Measurements from ENCODE around the gene KIF27.
"Not testable (repeated sequence)": the region's sequence is repeated elsewhere in the genome, so short reads cannot be mapped to it uniquely, and the experiment has no call there.

The KIF27 gene

DNA sequence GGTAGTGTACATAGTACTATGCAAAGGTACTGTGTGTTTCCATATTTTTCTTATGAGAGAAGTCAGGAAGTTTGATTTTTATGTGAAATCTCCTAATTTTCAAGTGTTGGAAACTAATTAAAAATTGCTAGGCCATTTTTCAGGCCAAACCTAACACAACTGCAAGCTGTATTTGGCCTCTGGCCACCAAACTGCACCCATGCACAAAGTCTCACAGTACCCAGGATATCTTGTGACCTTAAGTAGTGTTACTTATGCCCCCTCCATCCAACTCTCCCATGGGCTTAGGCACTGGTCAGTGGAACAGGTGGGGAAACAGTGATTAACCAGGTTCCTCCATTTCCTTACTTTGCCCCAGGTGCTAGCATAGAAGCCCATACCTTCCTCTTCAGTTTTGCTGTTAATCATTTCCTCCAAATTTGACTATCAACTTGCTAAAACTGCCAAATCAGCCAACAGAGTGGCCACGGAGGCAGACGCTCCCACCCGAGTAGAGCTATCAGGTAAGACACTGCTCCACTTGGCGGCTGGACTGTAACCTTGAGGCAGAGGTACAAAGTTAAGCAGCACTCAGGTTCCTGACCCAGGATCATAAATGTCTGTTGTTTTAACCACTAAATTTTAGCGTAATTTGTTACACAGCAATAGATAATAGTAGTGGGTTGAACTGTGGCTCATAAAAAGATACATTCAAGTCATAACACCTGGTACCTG lies 19.5 kb upstream of the KIF27 start:
- H3K4me3 Mint-ChIP-seq, result no peak overlapping the region
- peak overlapping the region; percentile 64 for H3K27ac Mint-ChIP-seq
- H3K36me3 Mint-ChIP-seq, result peaks cover 66% of the 10 kb centered on the region
- no peak for DNase-seq (ENCODE audit: low spot score in 2 of 2)
- H3K9me3 Mint-ChIP-seq, result no peaks in the 10 kb centered on the region
- no peak for ATAC-seq
- no peaks in the 10 kb centered on the region for H3K4me1 Mint-ChIP-seq

DNA sequence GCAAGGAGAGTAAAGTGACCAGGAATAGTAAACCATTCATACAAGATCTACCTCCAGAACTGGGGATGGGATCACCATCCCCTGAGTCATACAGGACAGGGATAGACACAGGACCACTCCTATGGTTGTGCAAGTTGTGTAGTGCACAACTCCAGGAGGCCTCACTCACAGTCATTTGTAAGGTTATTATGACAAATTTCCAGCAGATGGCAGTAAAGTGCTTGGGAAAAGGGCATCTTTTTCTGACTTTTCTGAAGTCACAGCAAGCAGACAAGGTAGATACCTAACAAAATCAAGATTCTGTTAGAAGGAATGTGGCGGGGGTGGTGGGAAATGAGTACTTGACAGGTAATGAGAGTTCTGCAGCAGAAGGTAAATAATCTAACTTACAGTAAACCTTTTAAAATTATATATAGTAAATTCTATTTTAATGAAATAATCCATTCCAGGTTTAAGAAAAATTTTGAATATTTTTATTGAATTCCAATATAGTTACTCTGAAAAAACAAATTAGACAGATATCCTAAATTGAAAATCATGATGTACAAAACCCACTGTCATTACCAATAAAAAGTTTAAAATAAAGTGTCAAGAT lies 16.7 kb upstream of the KIF27 start:
- ATAC-seq (peak; percentile 63), DNase-seq (ENCODE audit: low spot score in 2 of 2) (peak; percentile 10 to 57)
- Mint-ChIP-seq H3K4me1 (no peaks in the 10 kb centered on the region), H3K36me3 (peaks cover 46% of the 10 kb centered on the region), H3K9me3 (no peaks in the 10 kb centered on the region), H3K27ac (no peak overlapping the region), H3K4me3 (no peak overlapping the region)

GRCh38 chr9:83936523-83936922 lies 15.3 kb upstream of the KIF27 start:
- Mint-ChIP-seq H3K27ac (no peak overlapping the region), H3K9me3 (no peaks in the 10 kb centered on the region), H3K4me3 (no peak overlapping the region), H3K36me3 (peaks cover 35% of the 10 kb centered on the region), H3K4me1 (no peaks in the 10 kb centered on the region)
- ATAC-seq (no peak), DNase-seq (ENCODE audit: low spot score in 2 of 2) (no peak)

- peaks cover 24% of the 10 kb centered on the region for H3K36me3 Mint-ChIP-seq
Observed at GRCh38 chr9:83935276-83935935, 14.2 kb upstream of the KIF27 start.

GRCh38 chr9:83934569-83935275 lies 13.5 kb upstream of the KIF27 start:
- Mint-ChIP-seq H3K4me3 (no peak overlapping the region), H3K36me3 (peaks cover 22% of the 10 kb centered on the region), H3K9me3 (no peaks in the 10 kb centered on the region), H3K4me1 (no peaks in the 10 kb centered on the region), H3K27ac (no peak overlapping the region)
- no peak for ATAC-seq
- no peak for DNase-seq (ENCODE audit: low spot score in 2 of 2)

More at GRCh38 chr9:83935276-83935935, 14.2 kb upstream of the KIF27 start:
- no peak for ATAC-seq
- H3K4me1 Mint-ChIP-seq, result no peaks in the 10 kb centered on the region
- DNase-seq (ENCODE audit: low spot score in 2 of 2), result no peak
- H3K4me3 Mint-ChIP-seq, result no peak overlapping the region
- H3K9me3 Mint-ChIP-seq, result no peaks in the 10 kb centered on the region
- no peak overlapping the region for H3K27ac Mint-ChIP-seq

DNA sequence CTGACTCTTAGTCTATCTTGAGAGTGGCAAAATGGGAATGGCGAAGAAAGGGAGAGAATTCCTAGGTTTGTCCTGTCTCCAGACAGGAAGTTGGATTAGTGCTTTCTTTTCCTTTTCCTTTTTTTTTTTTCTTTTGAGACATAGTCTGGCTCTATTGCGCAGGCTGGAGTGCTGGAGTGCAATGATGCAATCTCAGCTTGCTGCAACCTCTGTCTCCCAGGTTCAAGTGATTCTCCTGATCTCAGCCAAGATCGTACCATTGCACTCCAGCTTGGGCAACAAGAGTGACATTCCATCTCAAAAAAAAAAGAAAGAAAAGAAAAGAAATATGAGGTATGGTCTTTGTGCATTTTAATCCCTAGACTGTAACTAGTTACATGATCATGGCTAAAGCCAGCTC lies 12.6 kb upstream of the KIF27 start:
- no peak overlapping the region for H3K27ac Mint-ChIP-seq
- no peaks in the 10 kb centered on the region for H3K4me1 Mint-ChIP-seq
- ATAC-seq (no peak), DNase-seq (ENCODE audit: low spot score in 2 of 2) (no peak)
- peaks cover 12% of the 10 kb centered on the region for H3K36me3 Mint-ChIP-seq
- H3K4me3 Mint-ChIP-seq, result no peak overlapping the region
- H3K9me3 Mint-ChIP-seq, result no peaks in the 10 kb centered on the region

DNA sequence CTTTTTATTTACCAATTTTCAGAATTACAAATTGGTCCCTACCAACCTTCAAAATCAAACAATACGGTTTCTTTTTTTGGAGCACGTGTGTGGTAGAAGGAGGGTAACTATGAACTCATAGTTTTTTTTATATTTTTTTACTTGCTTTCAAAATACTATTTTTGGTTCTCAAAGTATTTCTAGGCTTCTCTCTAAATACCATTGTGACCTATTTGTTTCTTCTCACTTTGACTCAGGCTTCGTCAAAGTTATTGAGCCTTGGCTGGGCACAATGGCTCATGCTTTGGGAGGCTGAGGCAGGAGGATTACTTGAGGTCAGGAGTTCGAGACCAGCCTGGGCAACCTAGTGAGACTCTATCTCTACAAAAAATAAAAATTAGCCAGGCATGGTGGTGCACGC lies 11.6 kb upstream of the KIF27 start:
- no peak overlapping the region for H3K4me3 Mint-ChIP-seq
- H3K27ac Mint-ChIP-seq, result no peak overlapping the region
- H3K36me3 Mint-ChIP-seq, result peaks cover 3% of the 10 kb centered on the region
- DNase-seq (ENCODE audit: low spot score in 2 of 2) (no peak), ATAC-seq (no peak)
- H3K9me3 Mint-ChIP-seq, result no peaks in the 10 kb centered on the region
- H3K4me1 Mint-ChIP-seq, result no peaks in the 10 kb centered on the region

DNA sequence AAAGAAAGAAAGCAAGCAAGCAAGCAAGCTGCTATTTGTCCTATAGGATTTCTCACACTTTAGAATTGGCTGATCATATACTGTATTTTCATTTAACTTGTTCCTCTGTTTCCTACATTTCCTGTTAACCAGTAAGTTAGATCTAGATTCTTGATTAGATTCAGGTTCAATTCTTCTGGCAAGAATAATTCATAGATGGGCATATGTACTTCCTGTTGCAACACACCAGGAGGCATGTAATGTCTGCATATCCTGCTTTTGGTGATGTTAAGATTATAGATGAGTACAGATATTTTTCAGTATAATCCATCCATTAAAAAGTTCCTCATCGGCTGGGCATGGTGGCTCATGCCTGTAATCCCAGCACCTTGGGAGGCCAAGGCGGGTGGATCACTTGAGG lies 10.8 kb upstream of the KIF27 start:
- Mint-ChIP-seq H3K4me3 (no peak overlapping the region), H3K4me1 (no peaks in the 10 kb centered on the region), H3K36me3 (no peaks in the 10 kb centered on the region), H3K9me3 (no peaks in the 10 kb centered on the region), H3K27ac (peak overlapping the region; percentile 33)
- ATAC-seq, result no peak
- DNase-seq (ENCODE audit: low spot score in 2 of 2), result no peak

DNA sequence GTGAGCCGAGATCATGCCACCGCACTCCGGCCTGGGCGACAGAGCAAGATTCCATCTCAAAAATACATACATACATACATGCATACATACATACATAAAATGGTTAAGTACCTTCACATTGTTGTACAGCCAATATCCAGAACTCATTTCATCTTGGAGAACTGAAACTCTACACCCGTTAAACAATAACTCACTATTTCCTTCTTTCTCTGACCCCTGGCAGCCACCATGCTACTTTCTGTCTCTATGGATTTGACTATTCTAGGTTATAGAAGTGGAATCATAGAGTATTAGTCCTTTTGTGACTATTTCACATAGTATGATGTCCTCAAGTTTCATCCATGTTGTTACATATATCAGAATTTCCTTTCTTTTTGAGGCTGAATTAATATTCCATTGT lies 9.6 kb upstream of the KIF27 start:
- H3K36me3 Mint-ChIP-seq, result no peaks in the 10 kb centered on the region
- H3K4me3 Mint-ChIP-seq, result no peak overlapping the region
- H3K9me3 Mint-ChIP-seq, result no peaks in the 10 kb centered on the region
- DNase-seq (ENCODE audit: low spot score in 2 of 2), result no peak
- H3K27ac Mint-ChIP-seq, result no peak overlapping the region
- no peaks in the 10 kb centered on the region for H3K4me1 Mint-ChIP-seq
- ATAC-seq, result no peak

DNA sequence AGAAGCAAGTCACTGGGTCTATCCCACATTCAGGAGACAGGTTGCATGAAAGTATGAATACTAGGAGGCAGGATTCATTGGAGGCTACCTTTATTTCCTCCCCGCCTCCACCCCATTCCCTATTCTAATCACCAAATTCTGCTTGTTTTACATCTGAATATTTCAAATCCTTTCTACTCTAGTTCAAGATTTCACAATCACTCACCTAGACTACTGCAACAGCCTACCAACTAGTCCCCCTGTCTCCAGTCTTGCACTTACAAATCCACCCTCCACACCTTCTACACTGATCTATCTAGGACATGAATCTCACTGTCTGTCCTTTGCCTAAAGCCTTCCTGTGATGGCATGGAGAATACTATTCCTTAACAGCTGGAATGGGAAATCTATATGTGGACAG lies 6.4 kb upstream of the KIF27 start:
- no peak overlapping the region for H3K4me3 Mint-ChIP-seq
- DNase-seq (ENCODE audit: low spot score in 2 of 2) (no peak), ATAC-seq (no peak)
- no peaks in the 10 kb centered on the region for H3K9me3 Mint-ChIP-seq
- H3K27ac Mint-ChIP-seq, result no peak overlapping the region
- H3K36me3 Mint-ChIP-seq, result no peaks in the 10 kb centered on the region
- H3K4me1 Mint-ChIP-seq, result no peaks in the 10 kb centered on the region

DNA sequence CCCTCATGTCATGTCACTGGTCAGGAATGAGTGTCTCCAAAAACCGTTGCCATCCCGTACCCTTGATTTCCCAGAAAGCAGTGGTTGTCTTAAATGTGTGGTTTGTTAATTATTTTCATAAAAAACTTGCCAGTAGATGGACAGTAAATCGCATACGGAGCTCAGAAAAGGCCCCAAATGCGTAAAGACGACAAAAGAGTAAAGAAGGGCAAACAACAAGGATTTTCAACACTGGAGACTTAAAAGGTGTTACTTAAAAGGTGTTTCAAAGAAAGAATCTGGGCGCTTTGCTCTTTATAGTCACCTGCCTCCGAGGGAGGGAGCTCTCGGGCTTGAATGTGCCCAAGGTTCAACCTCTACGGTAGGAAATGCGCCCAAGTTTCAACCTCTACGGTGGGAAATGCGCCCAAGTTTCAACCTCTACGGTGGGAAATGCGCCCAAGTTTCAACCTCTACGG lies 734 bp downstream of the KIF27 start:
- H3K27ac Mint-ChIP-seq, result peak overlapping the region; percentile 95
- peaks cover 14% of the 10 kb centered on the region for H3K4me1 Mint-ChIP-seq
- DNase-seq (ENCODE audit: low spot score in 2 of 2) (no peak), ATAC-seq (peak; percentile 30)
- H3K9me3 Mint-ChIP-seq, result no peaks in the 10 kb centered on the region
- H3K36me3 Mint-ChIP-seq, result peaks cover 5% of the 10 kb centered on the region
- peak overlapping the region; percentile 75 for H3K4me3 Mint-ChIP-seq

- DNase-seq (ENCODE audit: low spot score in 2 of 2) (no peak), ATAC-seq (no peak)
- peaks cover 5% of the 10 kb centered on the region for H3K36me3 Mint-ChIP-seq
- peaks cover 14% of the 10 kb centered on the region for H3K4me1 Mint-ChIP-seq
- H3K4me3 Mint-ChIP-seq, result no peak overlapping the region
- H3K27ac Mint-ChIP-seq, result no peak overlapping the region
- no peaks in the 10 kb centered on the region for H3K9me3 Mint-ChIP-seq
Observed at GRCh38 chr9:83919111-83919510, 2.1 kb downstream of the KIF27 start.

DNA sequence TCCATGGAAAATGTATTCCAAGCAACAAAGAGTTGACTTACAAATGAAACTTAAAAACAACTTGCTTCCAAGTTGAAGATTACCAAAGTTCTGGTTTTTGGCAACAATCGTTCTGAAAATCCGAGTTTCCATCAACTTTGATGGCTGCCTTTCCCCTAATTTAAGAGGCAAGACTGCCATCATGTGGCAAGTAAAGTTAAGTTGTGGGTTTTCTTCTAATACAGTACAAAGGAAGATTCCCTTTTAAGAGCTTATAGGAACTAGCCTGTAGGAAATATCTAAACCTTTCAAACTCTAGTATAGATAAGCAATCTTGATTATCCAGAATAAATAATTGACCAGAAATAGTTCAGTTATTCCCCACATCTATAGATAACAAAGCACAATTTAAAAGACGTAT lies 9.0 kb downstream of the KIF27 start:
- H3K4me3 Mint-ChIP-seq; H3K27ac Mint-ChIP-seq; H3K36me3 Mint-ChIP-seq; H3K9me3 Mint-ChIP-seq; H3K4me1 Mint-ChIP-seq; DNase-seq (ENCODE audit: low spot score in 2 of 2): not testable (repeated sequence)
- peak; percentile 51 for ATAC-seq

DNA sequence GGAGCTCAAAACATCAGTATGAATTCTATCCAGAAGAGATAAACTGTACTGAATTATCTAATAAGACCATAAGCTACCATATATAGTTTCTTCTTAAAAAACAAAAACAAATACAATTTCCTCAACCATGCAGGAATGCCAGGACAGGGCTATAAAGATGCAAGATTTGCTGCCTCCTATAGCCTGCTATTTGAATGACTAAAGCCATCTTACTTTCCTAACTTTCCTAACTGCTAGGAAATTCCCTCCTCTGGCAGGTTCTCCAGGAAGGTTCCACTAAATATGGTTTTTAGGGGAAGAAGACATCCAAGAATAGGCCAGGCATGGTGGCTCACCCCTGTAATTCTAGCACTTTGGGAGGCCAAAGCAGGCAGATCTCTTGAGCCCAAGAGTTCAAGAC lies 15.1 kb downstream of the KIF27 start:
- Mint-ChIP-seq H3K27ac (no peak overlapping the region), H3K4me3 (no peak overlapping the region), H3K4me1 (no peaks in the 10 kb centered on the region), H3K36me3 (no peaks in the 10 kb centered on the region), H3K9me3 (no peaks in the 10 kb centered on the region)
- DNase-seq (ENCODE audit: low spot score in 2 of 2), result no peak
- no peak for ATAC-seq

GRCh38 chr9:83900615-83901014 lies 20.6 kb downstream of the KIF27 start:
- H3K4me3 Mint-ChIP-seq; H3K9me3 Mint-ChIP-seq; DNase-seq (ENCODE audit: low spot score in 2 of 2); H3K27ac Mint-ChIP-seq; ATAC-seq; H3K4me1 Mint-ChIP-seq; H3K36me3 Mint-ChIP-seq: not testable (repeated sequence)
